K562 (cell line): ENCODE data around the gene FUBP3.

Source experiments
- CHD2 ChIP-seq: IDR thresholded peaks from 2 replicates; pipeline ENCODE4 v1.6.1; 2011; ENCODE audit warnings: low read depth, low read length
- CTCF ChIP-seq, 3 experiments: IDR thresholded peaks in 2 of 3; conservative IDR thresholded peaks in 1 of 3; 2 replicates each; pipeline ENCODE4 v1.5.1; 2011 to 2012; ENCODE audit warnings: low read length in 3 of 3, mild to moderate bottlenecking in 3 of 3, control low read depth in 2 of 3, improper control_type of control experiment in 1 of 3, inconsistent platforms in 1 of 3, low read depth in 1 of 3, mixed read lengths in 1 of 3, moderate library complexity in 1 of 3; ENCODE audit not compliant: insufficient read depth in 2 of 3
- EP300 ChIP-seq: IDR thresholded peaks from 2 replicates; pipeline ENCODE4 v1.6.1; 2012; ENCODE audit warnings: low read length, improper control_type of control experiment
- HCFC1 ChIP-seq: IDR thresholded peaks from 2 replicates; pipeline ENCODE4 v1.6.1; 2012; ENCODE audit warnings: low read depth, low read length, improper control_type of control experiment
- POLR2AphosphoS2 ChIP-seq: IDR thresholded peaks from 2 replicates; pipeline ENCODE4 v1.6.1; 2012; ENCODE audit warnings: low read length, improper control_type of control experiment
- SMAD2 ChIP-seq: fragments of 150-350 bp; IDR thresholded peaks from 2 replicates; pipeline ENCODE4 v1.6.1; 2014; ENCODE audit warnings: low read depth, mild to moderate bottlenecking, low read length
- YY1 ChIP-seq, 3 experiments: IDR thresholded peaks; 2 replicates each; pipeline ENCODE4 v1.6.1; 2011; ENCODE audit warnings: low read length in 2 of 3, mild to moderate bottlenecking in 2 of 3, moderate library complexity in 2 of 3, borderline replicate concordance in 1 of 3, control low read depth in 1 of 3, low read depth in 1 of 3; ENCODE audit not compliant: insufficient read depth in 3 of 3, insufficient replicate concordance in 2 of 3, control insufficient read depth in 1 of 3, insufficient read length in 1 of 3; ENCODE audit errors: extremely low read depth in 1 of 3
- ZBTB1 ChIP-seq: sonication (generic); formaldehyde crosslinking; IDR thresholded peaks from 2 replicates; pipeline ENCODE4 v1.8.1; 2023; ENCODE audit warnings: missing genetic modification reagents, low read depth, mild to moderate bottlenecking, borderline replicate concordance
- ZBTB2 ChIP-seq: fragments of 450-650 bp; IDR thresholded peaks from 2 replicates; pipeline ENCODE4 v1.6.1; 2016; ENCODE audit warnings: antibody characterized with exemption
- TF ChIP-seq, protein P1 (sequence below), 2 experiments: IDR thresholded peaks; 2 replicates each; pipeline ENCODE4 v1.6.1; 2012; ENCODE audit warnings: improper control_type of control experiment in 2 of 2, low read depth in 2 of 2, low read length in 2 of 2, borderline replicate concordance in 1 of 2
- TF ChIP-seq, protein P2 (sequence below): fragments of 450-650 bp; formaldehyde crosslinking; IDR thresholded peaks from 2 replicates; pipeline ENCODE4 v1.4.0; 2022; ENCODE audit warnings: missing genetic modification characterization
- TF ChIP-seq, protein P3 (sequence below): sonication (generic); formaldehyde crosslinking; IDR thresholded peaks from 2 replicates; pipeline ENCODE4 v1.5.0; 2020; ENCODE audit warnings: missing genetic modification reagents

DNA sequence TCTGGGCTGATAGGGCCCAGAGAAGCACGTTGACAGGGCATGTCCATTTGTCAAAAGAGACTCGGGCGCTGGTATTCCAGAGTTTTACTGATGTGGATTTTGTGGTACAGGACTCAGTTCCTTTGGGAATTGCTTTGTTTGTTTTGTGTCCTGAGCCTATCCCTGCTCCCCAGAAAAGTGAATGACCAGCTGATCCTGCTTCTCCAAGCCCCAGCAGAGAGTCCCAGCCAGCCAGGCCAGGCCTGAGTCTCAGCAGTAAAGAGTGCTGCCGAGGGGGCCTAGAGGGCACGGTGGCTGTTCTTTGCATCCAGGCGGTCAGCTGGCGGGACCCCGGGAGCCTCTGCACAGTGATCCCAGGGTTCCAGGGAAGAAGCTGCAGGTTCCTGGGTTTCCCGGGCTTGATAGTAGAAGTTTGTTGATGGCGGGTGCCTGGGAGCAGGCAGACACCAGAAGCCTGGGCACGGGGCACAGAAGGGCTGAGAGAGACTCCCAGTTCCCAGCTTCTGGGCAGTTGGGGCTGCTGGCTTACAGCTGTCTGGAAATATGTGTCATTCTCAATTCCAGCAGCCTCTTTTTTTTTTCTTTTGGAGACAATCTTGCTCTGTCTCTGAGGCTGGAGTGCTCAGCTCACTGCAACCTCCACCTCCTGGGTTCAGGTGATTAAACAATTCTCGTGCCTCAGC lies 93.7 kb downstream of the FUBP3 start:
- TF ChIP-seq CHD2, result no peak
- TF ChIP-seq POLR2AphosphoS2, result no peak
- TF ChIP-seq, protein P1, sequence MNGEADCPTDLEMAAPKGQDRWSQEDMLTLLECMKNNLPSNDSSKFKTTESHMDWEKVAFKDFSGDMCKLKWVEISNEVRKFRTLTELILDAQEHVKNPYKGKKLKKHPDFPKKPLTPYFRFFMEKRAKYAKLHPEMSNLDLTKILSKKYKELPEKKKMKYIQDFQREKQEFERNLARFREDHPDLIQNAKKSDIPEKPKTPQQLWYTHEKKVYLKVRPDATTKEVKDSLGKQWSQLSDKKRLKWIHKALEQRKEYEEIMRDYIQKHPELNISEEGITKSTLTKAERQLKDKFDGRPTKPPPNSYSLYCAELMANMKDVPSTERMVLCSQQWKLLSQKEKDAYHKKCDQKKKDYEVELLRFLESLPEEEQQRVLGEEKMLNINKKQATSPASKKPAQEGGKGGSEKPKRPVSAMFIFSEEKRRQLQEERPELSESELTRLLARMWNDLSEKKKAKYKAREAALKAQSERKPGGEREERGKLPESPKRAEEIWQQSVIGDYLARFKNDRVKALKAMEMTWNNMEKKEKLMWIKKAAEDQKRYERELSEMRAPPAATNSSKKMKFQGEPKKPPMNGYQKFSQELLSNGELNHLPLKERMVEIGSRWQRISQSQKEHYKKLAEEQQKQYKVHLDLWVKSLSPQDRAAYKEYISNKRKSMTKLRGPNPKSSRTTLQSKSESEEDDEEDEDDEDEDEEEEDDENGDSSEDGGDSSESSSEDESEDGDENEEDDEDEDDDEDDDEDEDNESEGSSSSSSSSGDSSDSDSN (IDR thresholded peaks at IDR 0.05; ENCODE audit: borderline replicate concordance in 1 of 2, low read depth in 2 of 2, low read length in 2 of 2), result no peak
- no peak for TF ChIP-seq ZBTB2
- TF ChIP-seq, protein P2, sequence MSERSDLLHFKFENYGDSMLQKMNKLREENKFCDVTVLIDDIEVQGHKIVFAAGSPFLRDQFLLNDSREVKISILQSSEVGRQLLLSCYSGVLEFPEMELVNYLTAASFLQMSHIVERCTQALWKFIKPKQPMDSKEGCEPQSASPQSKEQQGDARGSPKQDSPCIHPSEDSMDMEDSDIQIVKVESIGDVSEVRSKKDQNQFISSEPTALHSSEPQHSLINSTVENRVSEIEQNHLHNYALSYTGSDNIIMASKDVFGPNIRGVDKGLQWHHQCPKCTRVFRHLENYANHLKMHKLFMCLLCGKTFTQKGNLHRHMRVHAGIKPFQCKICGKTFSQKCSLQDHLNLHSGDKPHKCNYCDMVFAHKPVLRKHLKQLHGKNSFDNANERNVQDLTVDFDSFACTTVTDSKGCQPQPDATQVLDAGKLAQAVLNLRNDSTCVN (CRISPR knock-in tag), result no peak
- no peak for TF ChIP-seq CTCF (IDR thresholded peaks at IDR 0.05 in 2 of 3, conservative IDR thresholded peaks at IDR 0.05 in 1 of 3; ENCODE audit: insufficient read depth in 2 of 3, low read depth in 1 of 3, low read length in 3 of 3)
- TF ChIP-seq EP300, result no peak
- TF ChIP-seq ZBTB1 (CRISPR knock-in tag), result no peak
- TF ChIP-seq YY1 (IDR thresholded peaks at IDR 0.05; ENCODE audit: borderline replicate concordance in 1 of 3, control insufficient read depth in 1 of 3, extremely low read depth in 1 of 3, insufficient read depth in 3 of 3, insufficient read length in 1 of 3, insufficient replicate concordance in 2 of 3, low read depth in 1 of 3, low read length in 2 of 3), result no peak
- TF ChIP-seq, protein P3, sequence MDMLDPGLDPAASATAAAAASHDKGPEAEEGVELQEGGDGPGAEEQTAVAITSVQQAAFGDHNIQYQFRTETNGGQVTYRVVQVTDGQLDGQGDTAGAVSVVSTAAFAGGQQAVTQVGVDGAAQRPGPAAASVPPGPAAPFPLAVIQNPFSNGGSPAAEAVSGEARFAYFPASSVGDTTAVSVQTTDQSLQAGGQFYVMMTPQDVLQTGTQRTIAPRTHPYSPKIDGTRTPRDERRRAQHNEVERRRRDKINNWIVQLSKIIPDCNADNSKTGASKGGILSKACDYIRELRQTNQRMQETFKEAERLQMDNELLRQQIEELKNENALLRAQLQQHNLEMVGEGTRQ, result no peak
- TF ChIP-seq HCFC1, result no peak
- TF ChIP-seq SMAD2, result no peak
